ENCODE results near the gene DPM1. TPM values are rescaled to one million over a fixed set of nuclear protein-coding genes. Genes with fewer than 3 reads are reported as not detected.

The DPM1 gene
- total RNA-seq, 1 experiment from 2014 or later: 65.5 TPM

DNA sequence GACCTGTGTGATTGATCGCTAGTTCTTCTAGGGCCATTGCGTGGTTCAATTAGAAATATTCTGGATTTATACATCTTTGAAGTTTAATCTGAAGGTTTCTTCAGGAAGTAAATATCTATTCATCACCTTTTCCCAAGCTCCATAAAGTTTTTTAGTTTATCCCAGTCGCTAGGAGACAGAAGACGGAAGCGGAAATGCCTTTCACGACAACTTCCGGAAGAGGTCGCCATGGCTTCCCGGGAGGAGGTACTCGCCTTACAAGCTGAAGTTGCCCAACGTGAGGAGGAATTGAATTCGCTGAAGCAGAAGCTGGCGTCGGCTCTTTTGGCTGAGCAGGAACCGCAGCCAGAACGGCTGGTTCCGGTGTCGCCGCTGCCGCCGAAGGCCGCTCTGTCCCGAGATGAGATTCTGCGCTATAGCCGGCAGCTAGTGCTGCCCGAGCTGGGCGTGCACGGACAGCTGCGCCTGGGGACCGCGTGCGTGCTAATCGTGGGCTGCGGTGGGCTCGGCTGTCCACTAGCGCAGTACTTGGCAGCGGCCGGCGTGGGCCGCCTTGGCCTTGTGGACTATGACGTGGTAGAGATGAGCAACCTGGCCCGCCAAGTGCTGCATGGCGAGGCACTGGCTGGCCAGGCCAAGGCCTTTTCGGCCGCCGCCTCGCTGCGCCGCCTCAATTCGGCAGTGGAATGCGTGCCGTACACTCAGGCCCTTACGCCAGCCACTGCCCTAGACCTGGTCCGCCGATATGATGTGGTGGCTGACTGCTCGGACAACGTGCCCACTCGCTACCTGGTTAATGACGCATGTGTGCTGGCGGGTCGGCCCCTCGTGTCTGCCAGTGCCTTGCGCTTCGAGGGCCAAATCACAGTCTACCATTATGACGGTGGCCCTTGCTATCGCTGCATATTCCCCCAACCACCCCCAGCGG is 547 bp upstream of the DPM1 start, which contains the start of gene MOCS3:
Gene MOCS3, plus strand, starts transcription at position 204 of the 928 bp plus-strand sequence. Its CDS starts 25 bp downstream, at position 229.
- Histone ChIP-seq H4K20me1 (ENCODE audit: insufficient read depth) (peaks cover 19% of the 10 kb centered on the region; the same call in 1 of the 2 replicates), H3K27me3 (ENCODE audit: insufficient read depth, low read length) (no peaks in the 10 kb centered on the region), H3K9me2 (ENCODE audit: insufficient read depth) (no peaks in the 10 kb centered on the region), H3K4me3 (replicated peaks in 1 of 2; ENCODE audit: low read depth in 1 of 2, low read length in 2 of 2) (peak within 1 kb of the TSS; percentile 60 to 77), H3K36me3 (ENCODE audit: control insufficient read depth in 1 of 2, insufficient read depth in 2 of 2, low read length in 2 of 2) (peaks cover 0 to 14% of the 10 kb centered on the region in 2 experiments; a peak in 3 of 4 replicates), H3K79me2 (ENCODE audit: insufficient read depth, low read length) (peaks cover 76% of the 10 kb centered on the region), H3K9me3 (ENCODE audit: control insufficient read depth in 1 of 2, insufficient read depth in 1 of 2, low read depth in 1 of 2, low read length in 2 of 2) (no peaks in the 10 kb centered on the region), H3K4me2 (ENCODE audit: low read length) (peak within 1 kb of the TSS; percentile 82), H2AFZ (ENCODE audit: low read depth, low read length, poor library complexity, severe bottlenecking) (peak within 1 kb of the TSS; percentile 80), H3K27ac (ENCODE audit: low read depth, low read length) (peak within 1 kb of the TSS; percentile 66), H3K4me1 (ENCODE audit: control insufficient read depth in 1 of 2, insufficient read depth in 2 of 2, low read length in 2 of 2) (peaks cover 14 to 19% of the 10 kb centered on the region in 2 experiments), H3K9ac (ENCODE audit: low read length) (peak within 1 kb of the TSS; percentile 96)
- peak; percentile 83 for ATAC-seq
- intact Hi-C loops (cut with micrococcal nuclease): no loop called here
- peak; percentile 90 for DNase-seq (ENCODE audit: low read depth, low spot score)
- TSS peak; percentile 76 for BruUV-seq (replicated peaks)
- POLR2A ChIA-PET: interaction anchor here (0.8 to 2.3 kb wide), 7 partner anchors 8 to 164 kb away, joined by 3 to 9 read pairs (median 4); partner anchors contain the start of genes ADNP and BCAS4
- RAD21 ChIA-PET (ENCODE audit: low non-redundant PET in 1 of 2, low total read pairs in 2 of 2, uncharacterized antibody in 2 of 2, unreplicated experiment in 2 of 2): no interaction called here
- CTCF ChIA-PET: interaction anchor here (1.0 to 1.9 kb wide), 5 partner anchors 23 to 164 kb away, joined by 3 to 7 read pairs (median 5); partner anchors contain the start of gene BCAS4
- TF ChIP-seq CBX3 (IDR thresholded peaks at IDR 0.05; ENCODE audit: low read depth) (no peak), MAX (IDR thresholded peaks at IDR 0.05) (peak; percentile 74), POLR2AphosphoS5 (IDR thresholded peaks at IDR 0.05; ENCODE audit: low read depth, low read length) (peak; percentile 66), ZBTB33 (IDR thresholded peaks at IDR 0.05; ENCODE audit: extremely low read depth, insufficient replicate concordance, low read length) (no peak), FOSL1 (IDR thresholded peaks at IDR 0.05; ENCODE audit: low read depth) (no peak), POLR2A (IDR thresholded peaks at IDR 0.05; ENCODE audit: borderline replicate concordance, extremely low read depth, insufficient read depth, insufficient read length) (no peak), ATF3 (IDR thresholded peaks at IDR 0.05) (no peak), CEBPB (IDR thresholded peaks at IDR 0.05; ENCODE audit: low read depth) (no peak), SIN3A (IDR thresholded peaks at IDR 0.05; ENCODE audit: low read depth) (peak; percentile 42; the same call in 1 of the 2 replicates), REST (IDR thresholded peaks at IDR 0.05; ENCODE audit: low read depth) (no peak), ELF1 (IDR thresholded peaks at IDR 0.05; ENCODE audit: borderline replicate concordance, low read depth) (peak; percentile 67), TCF7L2 (IDR thresholded peaks at IDR 0.05; ENCODE audit: borderline replicate concordance, extremely low read depth, insufficient read depth, insufficient read length) (peak; percentile 4), RAD21 (IDR thresholded peaks at IDR 0.05; ENCODE audit: low read depth) (no peak), EZH2phosphoT487 (IDR thresholded peaks at IDR 0.05; ENCODE audit: borderline replicate concordance) (no peak), ZFX (IDR thresholded peaks at IDR 0.05) (peak; percentile 62), EGR1 (IDR thresholded peaks at IDR 0.05; ENCODE audit: low read depth) (peak; percentile 62), ZNF274 (IDR thresholded peaks at IDR 0.05; ENCODE audit: low read depth, low read length) (no peak), JUND (IDR thresholded peaks at IDR 0.05) (peak; percentile 72), YY1 (IDR thresholded peaks at IDR 0.05; ENCODE audit: extremely low read depth, insufficient replicate concordance, low read depth, low read length) (peak; percentile 91), SRF (IDR thresholded peaks at IDR 0.05; ENCODE audit: low read depth) (peak; percentile 81)

Data from HCT116 (cell line).